ENCODE measurements around the gene LSAMP. TPM values are rescaled to one million over a fixed set of nuclear protein-coding genes. Genes with fewer than 3 reads are reported as not detected.

LSAMP gene
- total RNA-seq, 1 donor from 2014 or later = 18.0 TPM

DNA sequence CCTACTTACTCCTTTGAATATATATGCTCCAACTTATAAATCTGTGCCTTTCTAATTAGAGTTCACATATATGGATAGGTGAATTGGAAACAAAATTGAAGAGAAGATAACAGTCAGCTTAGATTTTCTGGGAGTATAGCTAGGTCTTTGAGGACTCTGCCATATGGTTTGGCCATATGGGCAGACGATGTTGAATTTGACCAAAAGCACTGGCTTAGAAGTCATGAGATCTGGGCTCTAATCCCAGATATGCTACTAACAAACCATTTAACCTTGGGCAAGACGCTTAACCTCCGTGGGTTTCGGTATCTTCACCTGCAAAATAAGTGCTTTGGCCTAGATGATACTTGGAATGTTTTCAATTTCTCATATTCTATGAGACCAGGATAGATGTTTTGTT lies 154.1 kb downstream of the LSAMP start:
- H3F3A ChIP-seq (ENCODE audit: low read depth) = peaks cover 3% of the 10 kb centered on the region
- H3K9me3 Mint-ChIP-seq = no peaks in the 10 kb centered on the region
- H3K36me3 Mint-ChIP-seq = no peaks in the 10 kb centered on the region
- no peak overlapping the region for H3K27ac Mint-ChIP-seq
- H3K4me3 ChIP-seq = no peak overlapping the region
- H2AFZ ChIP-seq (replicated peaks) = no peak overlapping the region
- H3K9ac ChIP-seq = no peak overlapping the region
- no peaks in the 10 kb centered on the region for H3K9me3 ChIP-seq (ENCODE audit: low read depth)
- H3K79me2 ChIP-seq (ENCODE audit: low read depth) = no peaks in the 10 kb centered on the region
- no peaks in the 10 kb centered on the region for H3K27me3 ChIP-seq
- no peak overlapping the region for H3K27ac ChIP-seq
- H3K4me1 Mint-ChIP-seq = peaks cover 21% of the 10 kb centered on the region
- no peaks in the 10 kb centered on the region for H3K27me3 Mint-ChIP-seq (ENCODE audit: insufficient read depth, low read depth)
- H4K20me1 ChIP-seq (ENCODE audit: low read depth) = no peaks in the 10 kb centered on the region
- H3K36me3 ChIP-seq = no peaks in the 10 kb centered on the region
- H3K4me3 Mint-ChIP-seq = no peak overlapping the region
- TF ChIP-seq, protein P1, sequence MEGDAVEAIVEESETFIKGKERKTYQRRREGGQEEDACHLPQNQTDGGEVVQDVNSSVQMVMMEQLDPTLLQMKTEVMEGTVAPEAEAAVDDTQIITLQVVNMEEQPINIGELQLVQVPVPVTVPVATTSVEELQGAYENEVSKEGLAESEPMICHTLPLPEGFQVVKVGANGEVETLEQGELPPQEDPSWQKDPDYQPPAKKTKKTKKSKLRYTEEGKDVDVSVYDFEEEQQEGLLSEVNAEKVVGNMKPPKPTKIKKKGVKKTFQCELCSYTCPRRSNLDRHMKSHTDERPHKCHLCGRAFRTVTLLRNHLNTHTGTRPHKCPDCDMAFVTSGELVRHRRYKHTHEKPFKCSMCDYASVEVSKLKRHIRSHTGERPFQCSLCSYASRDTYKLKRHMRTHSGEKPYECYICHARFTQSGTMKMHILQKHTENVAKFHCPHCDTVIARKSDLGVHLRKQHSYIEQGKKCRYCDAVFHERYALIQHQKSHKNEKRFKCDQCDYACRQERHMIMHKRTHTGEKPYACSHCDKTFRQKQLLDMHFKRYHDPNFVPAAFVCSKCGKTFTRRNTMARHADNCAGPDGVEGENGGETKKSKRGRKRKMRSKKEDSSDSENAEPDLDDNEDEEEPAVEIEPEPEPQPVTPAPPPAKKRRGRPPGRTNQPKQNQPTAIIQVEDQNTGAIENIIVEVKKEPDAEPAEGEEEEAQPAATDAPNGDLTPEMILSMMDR (IDR thresholded peaks at IDR 0.05) = no peak
- TF ChIP-seq EZH2 (IDR thresholded peaks at IDR 0.05) (no peak), EZH2phosphoT487 (IDR thresholded peaks at IDR 0.05) (no peak)
- peaks cover 18% of the 10 kb centered on the region for H3K4me1 ChIP-seq
- no peak for DNase-seq (ENCODE audit: low spot score)
- H3K4me2 ChIP-seq = no peak overlapping the region

DNA sequence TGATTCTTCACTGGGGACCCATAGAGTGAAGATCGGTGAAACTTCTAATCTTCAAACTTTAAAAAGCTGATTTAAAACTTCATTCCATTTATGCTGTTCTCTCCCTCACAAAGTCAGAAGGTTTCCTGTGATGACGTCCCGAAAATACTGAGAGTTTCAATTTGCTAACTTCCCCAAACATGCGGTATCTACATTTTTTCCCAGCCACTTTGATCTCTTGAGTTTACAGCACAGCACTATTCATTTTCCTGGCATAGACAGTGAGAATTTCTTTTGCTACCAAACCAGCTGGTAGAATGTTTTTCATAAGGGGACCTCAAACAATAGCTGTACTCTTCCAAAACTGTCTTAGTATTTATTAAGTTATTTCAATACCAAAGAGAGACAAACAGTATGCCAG lies 156.8 kb downstream of the LSAMP start:
- Histone ChIP-seq H3K4me1 (peaks cover 29% of the 10 kb centered on the region), H3K4me2 (no peak overlapping the region), H4K20me1 (ENCODE audit: low read depth) (no peaks in the 10 kb centered on the region), H3K4me3 (no peak overlapping the region), H3K9ac (no peak overlapping the region), H3K27me3 (no peaks in the 10 kb centered on the region), H3K36me3 (no peaks in the 10 kb centered on the region), H3F3A (ENCODE audit: low read depth) (peaks cover 13% of the 10 kb centered on the region), H3K79me2 (ENCODE audit: low read depth) (no peaks in the 10 kb centered on the region), H3K27ac (no peak overlapping the region), H2AFZ (replicated peaks) (no peak overlapping the region), H3K9me3 (ENCODE audit: low read depth) (no peaks in the 10 kb centered on the region)
- no peak overlapping the region for H3K4me3 Mint-ChIP-seq
- H3K27ac Mint-ChIP-seq = no peak overlapping the region
- no peak for TF ChIP-seq EZH2 (IDR thresholded peaks at IDR 0.05)
- no peaks in the 10 kb centered on the region for H3K9me3 Mint-ChIP-seq
- H3K27me3 Mint-ChIP-seq (ENCODE audit: insufficient read depth, low read depth) = no peaks in the 10 kb centered on the region
- no peaks in the 10 kb centered on the region for H3K36me3 Mint-ChIP-seq
- H3K4me1 Mint-ChIP-seq = peaks cover 18% of the 10 kb centered on the region
- DNase-seq (ENCODE audit: low spot score) = no peak

DNA sequence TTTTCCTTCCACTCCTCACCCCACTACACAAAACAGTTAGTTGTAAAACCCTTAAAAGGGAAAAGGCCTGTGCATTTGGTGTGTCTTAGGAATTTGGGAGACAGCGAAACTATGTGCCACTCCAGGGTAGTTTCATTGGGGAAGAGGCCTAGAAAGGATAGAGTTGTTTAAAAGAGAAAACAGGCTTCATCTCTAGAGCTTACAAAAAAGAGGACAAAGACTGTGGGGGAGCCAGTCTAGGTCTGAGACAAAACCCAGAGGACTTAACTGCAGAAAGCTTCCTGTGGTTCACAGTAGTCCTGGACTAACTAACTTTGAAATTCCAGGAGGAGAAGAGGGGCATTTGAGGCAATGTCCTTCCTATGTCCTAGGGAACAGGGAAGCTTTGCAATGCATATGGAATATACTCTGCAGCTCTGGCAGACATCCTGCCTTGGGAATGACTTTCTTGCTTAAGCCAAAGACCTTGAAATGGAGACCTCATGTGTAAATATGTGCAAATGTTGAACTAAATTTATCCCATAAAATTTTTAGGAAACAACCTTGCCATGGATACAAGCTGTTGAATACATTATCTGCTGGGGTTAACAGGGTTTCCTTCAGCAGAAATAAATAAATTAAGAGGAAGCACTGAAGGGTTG lies 159.4 kb downstream of the LSAMP start:
- H3F3A ChIP-seq (ENCODE audit: low read depth) = peaks cover 13% of the 10 kb centered on the region
- H3K27me3 ChIP-seq = no peaks in the 10 kb centered on the region
- no peaks in the 10 kb centered on the region for H3K27me3 Mint-ChIP-seq (ENCODE audit: insufficient read depth, low read depth)
- H3K9me3 ChIP-seq (ENCODE audit: low read depth) = no peaks in the 10 kb centered on the region
- no peak overlapping the region for H2AFZ ChIP-seq (replicated peaks)
- DNase-seq (ENCODE audit: low spot score) = peak; percentile 50
- peaks cover 18% of the 10 kb centered on the region for H3K4me1 Mint-ChIP-seq
- no peaks in the 10 kb centered on the region for H4K20me1 ChIP-seq (ENCODE audit: low read depth)
- TF ChIP-seq, protein P1 (IDR thresholded peaks at IDR 0.05) = no peak
- TF ChIP-seq EZH2phosphoT487 (IDR thresholded peaks at IDR 0.05) (no peak), EZH2 (IDR thresholded peaks at IDR 0.05) (no peak)
- H3K9ac ChIP-seq = no peak overlapping the region
- H3K4me3 ChIP-seq = no peak overlapping the region
- H3K79me2 ChIP-seq (ENCODE audit: low read depth) = no peaks in the 10 kb centered on the region
- H3K9me3 Mint-ChIP-seq = no peaks in the 10 kb centered on the region
- H3K27ac ChIP-seq = peak overlapping the region; percentile 78
- peaks cover 29% of the 10 kb centered on the region for H3K4me1 ChIP-seq
- peak overlapping the region; percentile 18 for H3K4me2 ChIP-seq
- no peaks in the 10 kb centered on the region for H3K36me3 ChIP-seq
- no peak overlapping the region for H3K27ac Mint-ChIP-seq
- no peaks in the 10 kb centered on the region for H3K36me3 Mint-ChIP-seq
- no peak overlapping the region for H3K4me3 Mint-ChIP-seq

DNA sequence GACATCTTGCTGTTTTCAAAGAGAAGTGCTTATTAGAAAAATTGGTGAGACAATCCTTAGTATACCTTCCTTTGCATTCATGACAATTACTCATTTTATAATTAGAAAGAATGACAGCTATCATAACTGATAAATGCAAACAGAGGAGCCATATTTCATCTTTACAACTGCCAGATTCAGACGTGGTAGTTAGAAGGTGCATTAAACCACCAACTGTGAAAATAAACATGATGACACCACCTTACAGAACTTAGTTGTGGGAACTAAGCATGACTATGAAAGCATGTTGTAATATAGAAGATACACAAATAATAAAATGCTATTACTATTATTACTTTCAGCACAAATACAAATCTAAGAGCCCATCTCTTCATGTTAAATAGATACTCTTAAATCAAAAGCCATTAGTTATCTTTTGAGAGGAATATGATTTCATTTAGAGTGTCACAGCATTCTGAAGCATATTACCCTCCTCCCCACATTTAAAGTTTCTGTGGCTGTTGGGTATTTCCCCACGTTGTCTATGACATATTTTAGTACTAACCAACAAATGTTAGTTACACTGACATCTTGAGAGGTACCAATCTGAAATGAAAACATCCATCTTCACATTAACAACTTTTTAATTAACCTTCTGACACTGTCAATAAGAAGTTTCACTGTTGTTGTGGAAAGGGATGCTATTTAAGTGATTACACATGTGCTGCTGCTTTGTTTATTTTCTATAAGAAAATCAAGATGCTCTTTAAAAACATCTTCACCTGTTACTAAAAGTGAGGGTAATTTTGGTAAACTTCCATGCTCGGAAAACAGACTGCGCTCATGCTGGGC lies 163.8 kb downstream of the LSAMP start:
- Mint-ChIP-seq H3K36me3 (no peaks in the 10 kb centered on the region), H3K4me3 (no peak overlapping the region), H3K9me3 (no peaks in the 10 kb centered on the region), H3K4me1 (peaks cover 13% of the 10 kb centered on the region), H3K27me3 (ENCODE audit: insufficient read depth, low read depth) (no peaks in the 10 kb centered on the region), H3K27ac (no peak overlapping the region)
- Histone ChIP-seq H4K20me1 (ENCODE audit: low read depth) (no peaks in the 10 kb centered on the region), H3K4me2 (no peak overlapping the region), H3K9me3 (ENCODE audit: low read depth) (no peaks in the 10 kb centered on the region), H3K4me3 (no peak overlapping the region), H3K27ac (no peak overlapping the region), H3K27me3 (no peaks in the 10 kb centered on the region), H3K4me1 (peaks cover 19% of the 10 kb centered on the region), H3K9ac (no peak overlapping the region), H3F3A (ENCODE audit: low read depth) (peaks cover 13% of the 10 kb centered on the region), H3K79me2 (ENCODE audit: low read depth) (no peaks in the 10 kb centered on the region), H2AFZ (replicated peaks) (no peak overlapping the region), H3K36me3 (no peaks in the 10 kb centered on the region)
- DNase-seq (ENCODE audit: low spot score) = no peak
- TF ChIP-seq, protein P1 (IDR thresholded peaks at IDR 0.05) = no peak
- TF ChIP-seq EZH2 (IDR thresholded peaks at IDR 0.05) (no peak), EZH2phosphoT487 (IDR thresholded peaks at IDR 0.05) (no peak)

Data from neural progenitor cell (in vitro differentiated cells).